ENCODE data around the gene SLC22A31.
"Not testable (repeated sequence)": the region's sequence is repeated elsewhere in the genome, so short reads cannot be mapped to it uniquely, and the experiment has no call there.

SLC22A31 gene

DNA sequence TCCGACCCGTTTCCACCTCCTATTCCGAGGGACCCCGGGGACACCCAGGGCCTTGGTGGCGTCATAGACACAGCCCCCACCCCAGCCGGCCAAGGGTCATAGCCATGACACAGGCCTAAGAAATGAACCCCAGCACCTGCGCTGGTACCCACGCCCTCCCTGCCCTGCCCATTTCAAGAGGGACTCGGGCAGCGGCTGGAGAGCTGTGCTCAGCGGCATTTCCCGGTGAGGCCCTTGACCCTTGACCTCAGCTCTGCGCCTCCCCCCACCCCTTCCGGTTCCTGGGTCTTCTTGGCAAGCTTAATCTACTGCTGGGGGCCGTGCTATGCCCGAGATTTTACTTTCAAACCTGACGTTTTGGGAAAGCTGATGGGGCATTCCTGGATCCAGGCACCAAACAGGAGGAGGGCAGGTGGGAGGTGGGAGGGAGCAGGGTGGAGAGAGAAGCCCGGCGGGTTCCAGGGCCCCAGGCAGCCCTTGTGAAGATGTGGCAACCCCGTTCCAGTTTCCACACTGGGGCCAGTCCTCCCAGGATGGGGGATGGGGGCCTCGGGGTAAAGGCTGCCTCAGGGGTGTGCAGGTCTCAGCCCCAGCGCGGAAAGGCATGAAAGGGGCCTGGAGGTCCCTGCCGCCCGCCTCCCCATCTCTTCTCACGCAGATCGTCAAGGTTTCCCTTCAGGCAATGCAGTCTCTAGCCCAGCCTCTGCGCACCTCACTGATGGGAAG is at the start of gene SLC22A31:
Gene SLC22A31 (minus strand): TSS at position 414 of the 726 bp plus-strand sequence. CDS start 36 bp downstream, at position 378.
- DNase-seq: no peak

DNA sequence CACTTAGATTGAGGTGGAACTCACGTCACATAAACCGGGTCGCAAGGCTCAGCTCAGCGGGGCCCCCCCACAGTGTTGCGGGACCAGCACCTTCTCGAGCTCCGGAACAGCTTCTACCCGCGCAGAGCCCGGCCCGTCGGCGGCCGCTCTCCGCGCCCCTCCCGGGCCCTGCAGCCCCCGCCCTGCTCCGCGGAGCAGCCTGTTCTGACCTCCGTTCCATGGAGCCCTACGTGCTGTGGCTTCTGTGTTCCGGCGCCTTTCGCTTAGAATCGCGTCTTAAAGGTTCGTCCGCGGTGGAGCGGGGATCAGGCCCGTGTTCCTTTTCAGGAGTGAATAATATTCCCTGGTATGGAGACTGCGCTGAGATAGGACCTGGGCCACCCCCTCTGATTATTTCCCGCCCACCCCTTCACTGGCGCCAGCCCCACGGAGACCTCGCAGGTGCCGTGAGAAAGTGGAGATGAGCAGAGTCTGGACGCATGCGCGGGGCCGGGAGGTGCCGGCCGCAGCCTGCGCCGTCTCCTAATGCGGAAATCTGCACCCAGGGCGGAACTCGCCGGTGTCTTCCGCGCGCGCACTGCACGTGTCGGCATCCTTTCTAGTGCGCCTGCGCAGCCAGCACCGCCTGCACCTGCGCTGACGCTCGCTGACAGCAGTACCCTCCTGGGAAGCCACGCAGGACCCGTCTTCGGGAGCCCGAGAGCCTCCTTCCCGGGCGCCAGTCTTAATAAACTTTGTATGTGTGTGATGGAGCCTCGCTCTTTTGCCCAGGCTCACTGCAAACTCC is 48.1 kb upstream of the SLC22A31 start:
- DNase-seq: peak; percentile 13

DNA sequence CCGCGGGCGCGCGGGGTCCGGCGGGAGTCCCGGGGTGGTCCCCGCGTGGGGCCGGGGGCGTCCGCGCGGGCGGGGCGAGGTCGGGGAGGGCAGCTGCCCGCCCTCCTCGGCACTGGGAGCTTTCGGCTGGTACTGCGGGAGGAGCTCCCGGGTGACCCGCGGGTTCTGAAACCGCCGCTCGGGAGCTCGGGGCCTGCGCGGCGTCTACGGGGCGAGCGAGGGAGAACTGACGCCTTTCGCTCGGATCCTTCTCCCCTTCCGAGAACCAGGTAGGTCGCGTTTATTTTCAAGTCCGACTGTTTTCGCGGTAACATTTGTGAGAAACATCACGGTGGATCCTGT is 47.4 kb upstream of the SLC22A31 start:
- not testable (repeated sequence) for DNase-seq

DNA sequence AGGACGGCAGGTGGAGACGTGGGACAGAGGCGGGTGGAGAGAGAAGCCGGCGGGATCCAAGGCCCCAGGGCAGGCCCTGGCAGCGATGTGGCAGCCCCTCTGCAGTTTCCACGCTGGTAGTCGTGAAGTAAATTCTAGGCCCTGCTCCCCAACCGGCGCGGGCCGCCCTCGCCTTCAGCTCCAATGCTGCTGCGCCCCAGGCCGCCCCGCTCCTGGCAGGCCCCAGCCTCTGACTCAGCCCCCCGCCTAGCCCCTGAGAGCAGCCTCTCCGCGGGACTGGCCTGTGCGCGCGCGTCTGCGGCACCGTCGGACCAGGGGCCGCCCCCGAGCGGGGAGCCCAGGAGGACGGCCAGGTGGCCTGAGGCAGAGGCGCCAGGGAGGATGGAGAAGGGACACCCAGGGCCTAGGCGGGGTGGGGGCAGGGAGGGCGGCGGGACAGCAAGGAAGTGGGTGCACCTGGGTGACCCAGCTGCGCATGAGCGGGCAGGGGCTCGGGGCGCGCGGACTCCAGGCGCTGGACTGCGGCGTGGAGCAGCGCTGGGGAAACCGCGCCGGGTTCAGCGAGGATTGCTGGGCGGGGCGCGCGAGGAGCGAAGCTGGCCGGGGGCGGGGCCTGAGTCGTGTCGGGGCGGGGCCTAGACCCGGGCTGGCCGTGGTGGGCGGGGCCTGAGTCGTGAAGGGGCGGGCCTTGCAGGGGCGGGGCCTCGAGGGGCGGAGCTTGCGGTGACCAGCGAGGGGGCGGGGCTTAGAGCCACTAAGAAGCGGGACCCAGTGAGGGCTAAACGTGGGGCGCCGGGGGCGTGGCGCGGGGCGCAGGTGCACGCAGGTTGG is 46.8 kb upstream of the SLC22A31 start:
- DNase-seq: peak; percentile 95

DNA sequence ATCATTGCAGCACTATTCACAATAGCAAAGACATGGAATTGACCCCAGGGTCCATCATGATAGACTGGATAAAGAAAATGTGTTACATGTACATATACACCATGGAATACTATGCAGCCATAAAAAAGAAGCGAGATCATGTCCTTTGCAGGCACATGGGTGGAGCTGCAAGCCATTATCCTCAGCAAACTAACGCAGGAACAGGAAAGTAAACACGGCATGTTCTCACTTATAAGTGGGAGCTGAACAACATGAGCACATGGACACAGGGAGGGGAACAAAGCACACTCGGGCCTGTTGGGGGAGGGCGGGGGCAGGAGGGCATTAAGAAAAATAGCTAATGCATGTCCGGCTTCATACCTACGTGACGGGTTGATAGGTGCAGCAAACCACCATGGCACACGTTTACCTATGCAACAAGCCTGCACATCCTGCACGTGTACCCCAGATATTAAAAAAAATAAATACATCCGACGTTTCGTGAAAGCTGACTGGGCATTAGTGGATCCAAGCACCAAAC is 46.1 kb upstream of the SLC22A31 start:
- no peak for DNase-seq

DNA sequence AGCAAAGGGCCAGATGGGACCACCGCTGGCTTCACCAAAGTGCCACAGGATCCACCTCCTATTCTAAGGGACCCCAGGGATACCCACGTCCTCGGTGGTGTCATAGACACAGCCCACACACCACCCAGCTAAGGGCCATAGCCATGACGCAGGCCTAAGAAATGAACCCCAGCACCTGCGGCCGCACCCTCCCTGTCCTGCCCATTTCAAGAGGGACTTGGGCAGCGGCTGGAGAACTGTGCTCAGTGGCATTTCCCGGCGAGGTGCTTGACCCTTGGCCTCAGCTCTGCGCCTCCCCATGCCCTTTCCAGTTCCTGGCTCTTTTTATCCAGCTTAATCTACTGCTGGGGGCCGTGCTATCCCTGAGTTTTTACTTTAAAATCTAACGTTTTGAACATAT is 44.4 kb upstream of the SLC22A31 start:
- no peak for DNase-seq

DNA sequence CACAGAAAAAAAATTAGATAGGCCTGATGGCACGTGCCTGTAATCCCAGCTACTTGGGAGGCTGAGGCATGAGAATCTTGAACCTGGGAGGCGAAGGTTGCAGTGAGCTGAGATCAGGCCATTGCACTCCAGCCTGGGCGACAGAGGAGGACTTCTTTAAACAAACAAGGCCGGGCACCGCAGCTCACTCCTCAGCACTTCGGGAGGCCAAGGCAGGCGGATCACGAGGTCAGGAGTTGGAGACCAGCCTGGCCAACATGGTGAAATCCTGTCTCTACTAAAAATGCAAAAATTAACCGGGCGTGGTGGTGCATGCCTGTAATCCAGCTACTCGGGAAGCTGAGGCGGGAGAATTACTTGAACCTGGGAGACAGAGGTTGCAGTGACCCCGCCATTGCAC is 43.9 kb upstream of the SLC22A31 start:
- not testable (repeated sequence) for DNase-seq

DNA sequence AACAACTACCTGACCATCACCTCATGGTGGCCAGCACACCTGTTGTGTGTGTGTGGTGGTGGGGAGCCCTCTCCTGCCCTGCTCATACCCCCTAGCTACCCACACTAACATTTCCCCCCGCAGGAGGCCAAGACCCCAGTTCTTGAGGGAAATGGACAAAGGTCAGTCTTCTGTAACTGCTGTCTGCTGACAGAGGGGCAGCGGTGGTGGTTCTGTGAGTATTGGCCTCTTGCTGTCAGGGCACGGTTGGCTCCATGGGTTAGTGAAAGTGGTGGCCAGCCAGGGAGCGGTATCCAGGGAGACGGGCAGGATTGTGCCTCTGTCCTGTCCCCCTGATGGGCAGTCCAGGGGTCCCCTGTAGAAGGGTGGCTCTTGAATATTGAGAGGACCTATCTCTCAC is 43.3 kb upstream of the SLC22A31 start:
- DNase-seq: no peak

DNA sequence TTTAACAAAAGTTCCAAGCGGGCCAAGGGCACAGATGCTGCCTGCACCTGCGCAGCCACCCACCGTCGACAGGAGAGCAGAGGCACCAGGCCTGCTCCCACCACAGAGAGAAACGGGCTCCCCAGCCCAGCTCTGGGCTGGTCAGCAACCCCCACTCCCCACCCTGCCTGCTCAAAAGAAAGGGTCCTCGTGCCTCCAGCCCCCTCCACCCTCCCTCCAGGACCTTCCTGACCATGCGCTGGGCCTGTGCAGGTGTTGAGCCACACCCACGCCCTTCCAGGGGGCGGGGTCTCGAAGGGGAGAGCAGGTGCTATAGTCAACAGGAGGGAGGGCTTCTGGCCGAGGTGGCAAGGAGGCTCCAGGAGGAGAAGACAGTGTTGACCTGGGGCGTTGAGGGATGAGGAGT is 42.5 kb upstream of the SLC22A31 start:
- no peak for DNase-seq

DNA sequence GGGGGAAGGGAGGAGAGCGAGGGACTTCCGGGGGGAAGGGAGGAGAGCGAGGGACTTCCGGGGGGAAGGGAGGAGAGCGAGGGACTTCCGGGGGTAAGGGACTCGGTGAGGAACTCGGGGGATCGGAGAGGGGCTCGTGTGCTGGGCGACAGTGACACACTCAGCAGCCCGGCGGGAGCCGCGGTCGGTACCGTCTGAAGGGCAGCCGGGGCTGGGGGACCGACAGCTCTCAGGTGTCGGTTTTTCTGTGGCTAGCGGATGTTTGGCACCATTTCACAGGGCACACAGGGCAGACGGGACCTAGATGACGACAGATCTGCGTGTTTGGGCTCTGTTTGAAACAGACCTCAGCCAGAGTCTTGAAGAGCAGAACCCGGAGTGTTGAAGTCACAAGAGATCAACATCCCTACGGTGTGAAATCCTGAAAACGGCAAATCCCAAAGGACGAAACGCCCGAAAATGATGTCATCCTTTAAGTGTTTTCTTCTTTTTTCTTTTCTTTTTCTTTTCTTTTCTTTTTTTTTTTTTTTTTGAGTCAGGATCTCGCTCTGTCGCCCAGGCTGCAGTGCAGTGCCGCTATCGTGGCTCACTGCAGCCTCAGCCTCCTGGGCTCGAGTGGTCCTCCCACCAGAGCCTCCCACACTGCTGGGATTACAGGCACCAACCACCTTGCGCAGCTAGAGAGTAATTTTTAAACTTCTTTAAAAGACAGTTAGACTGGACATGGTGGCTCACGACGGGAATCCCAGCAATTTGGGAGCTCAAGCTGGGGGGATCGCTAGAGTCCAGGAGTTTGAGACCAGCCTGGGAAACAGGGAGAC is 41.1 kb upstream of the SLC22A31 start:
- peak; percentile 78 for DNase-seq

DNA sequence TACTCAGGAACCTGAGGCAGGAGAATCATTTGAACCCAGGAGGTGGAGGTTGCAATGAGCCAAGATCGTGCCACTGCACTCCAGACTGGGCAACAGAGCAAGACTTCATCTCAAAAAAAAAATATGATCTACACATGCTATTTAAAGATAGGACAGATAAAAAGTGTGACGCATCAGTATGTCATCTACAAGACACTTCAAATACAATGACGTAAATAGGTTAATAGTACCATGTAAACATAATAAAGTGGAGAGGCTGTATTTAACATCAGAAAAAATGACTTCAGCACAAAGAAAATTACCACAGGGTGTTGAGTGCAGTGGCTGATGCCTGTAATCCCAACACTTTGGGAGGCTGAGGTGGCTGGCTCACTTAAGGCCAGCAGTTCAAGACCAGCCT is 37.4 kb upstream of the SLC22A31 start:
- no peak for DNase-seq

DNA sequence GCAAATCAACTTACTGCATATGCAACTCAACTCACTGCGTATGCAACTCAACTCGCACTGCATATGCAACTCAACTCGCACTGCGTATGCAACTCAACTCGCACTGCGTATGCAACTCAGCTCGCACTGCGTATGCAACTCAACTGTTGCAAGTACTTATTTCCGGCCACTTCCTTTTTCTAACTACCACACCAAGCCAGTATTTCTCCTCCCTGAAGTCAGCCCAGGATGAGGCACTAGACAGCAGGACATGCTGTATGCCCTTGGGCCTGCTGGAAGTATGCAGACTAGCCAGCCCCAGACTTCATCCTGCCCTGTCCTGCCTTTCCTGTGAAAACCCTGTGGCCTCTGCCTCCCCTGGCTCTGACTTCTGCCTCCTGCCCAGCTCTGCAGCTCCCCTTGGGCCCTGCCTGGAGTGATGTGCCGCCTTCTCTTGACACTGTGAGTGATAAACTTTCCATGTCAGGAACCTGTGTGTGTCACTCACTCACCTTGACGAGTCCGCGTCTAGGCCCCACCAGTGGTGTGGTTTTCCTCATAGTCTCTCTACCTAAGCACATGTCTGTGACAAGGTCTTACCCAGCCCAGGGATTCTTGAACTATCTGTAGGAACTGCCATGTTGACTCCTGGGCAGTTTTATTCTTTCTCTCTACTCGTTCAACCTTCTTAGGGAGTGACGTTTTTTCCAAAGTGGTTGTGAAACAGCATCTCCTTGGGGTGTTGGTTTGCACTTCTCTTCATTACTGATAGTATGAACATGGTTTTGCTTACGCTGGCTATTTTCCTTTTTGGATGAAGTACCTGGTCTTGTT is 33.5 kb upstream of the SLC22A31 start:
- DNase-seq: no peak

DNA sequence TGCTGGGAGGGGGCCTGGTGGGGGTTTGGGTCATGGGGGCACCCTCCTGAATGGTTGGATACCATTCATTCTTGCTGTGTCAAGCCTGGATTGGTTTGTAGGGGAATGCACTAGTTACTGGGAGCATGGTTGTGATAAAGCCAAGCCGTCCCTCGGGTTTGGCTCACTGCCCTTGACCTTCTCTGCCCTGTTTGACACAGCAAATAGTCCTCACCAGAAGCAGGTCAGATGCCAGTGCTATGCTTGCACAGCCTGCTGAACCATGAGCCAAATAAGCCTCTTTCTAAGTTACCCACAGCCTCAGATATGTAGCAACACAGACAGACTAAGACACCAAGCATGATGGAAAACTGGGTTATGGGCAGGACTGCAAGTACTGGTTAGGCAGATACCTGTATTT is 31.8 kb upstream of the SLC22A31 start:
- DNase-seq: no peak

DNA sequence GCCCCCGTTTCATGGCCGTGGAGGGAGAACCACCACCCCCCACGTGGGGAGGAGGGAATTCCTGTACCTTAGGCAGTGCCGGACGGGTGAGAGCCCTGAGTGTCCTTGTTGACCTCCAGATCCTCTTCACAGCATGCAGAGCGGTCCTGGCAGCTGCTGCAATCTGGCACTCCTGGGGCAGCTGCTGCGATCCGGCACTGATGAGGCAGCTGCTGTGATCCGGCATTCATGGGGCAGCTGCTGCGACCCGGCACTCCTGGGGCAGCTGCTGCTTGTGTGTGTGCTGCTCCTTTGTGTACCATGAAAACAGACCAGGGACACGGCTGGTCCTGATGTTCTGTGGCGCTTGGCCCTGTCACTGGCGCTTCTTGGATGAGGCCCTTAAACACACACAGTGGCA is 29.9 kb upstream of the SLC22A31 start:
- no peak for DNase-seq

DNA sequence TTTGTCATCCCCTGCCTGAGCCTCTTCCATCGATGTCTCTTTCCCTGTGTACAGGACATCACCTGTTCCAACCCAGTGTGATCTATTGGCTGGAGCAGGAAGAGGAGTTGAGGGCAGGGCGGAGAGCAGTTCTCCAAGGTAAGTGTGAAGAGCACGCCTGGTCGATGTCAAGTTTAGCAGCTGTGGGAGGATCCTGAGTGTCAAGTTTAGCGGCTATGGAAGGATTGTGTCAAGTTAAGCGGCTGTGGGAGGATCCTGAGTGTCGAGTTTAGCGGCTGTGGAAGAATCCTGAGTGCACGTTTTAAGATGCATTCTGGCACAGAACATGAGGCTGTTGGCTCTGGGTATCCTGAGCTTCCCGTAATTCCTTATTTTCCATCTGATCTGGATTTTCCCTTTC is 24.3 kb upstream of the SLC22A31 start:
- no peak for DNase-seq

DNA sequence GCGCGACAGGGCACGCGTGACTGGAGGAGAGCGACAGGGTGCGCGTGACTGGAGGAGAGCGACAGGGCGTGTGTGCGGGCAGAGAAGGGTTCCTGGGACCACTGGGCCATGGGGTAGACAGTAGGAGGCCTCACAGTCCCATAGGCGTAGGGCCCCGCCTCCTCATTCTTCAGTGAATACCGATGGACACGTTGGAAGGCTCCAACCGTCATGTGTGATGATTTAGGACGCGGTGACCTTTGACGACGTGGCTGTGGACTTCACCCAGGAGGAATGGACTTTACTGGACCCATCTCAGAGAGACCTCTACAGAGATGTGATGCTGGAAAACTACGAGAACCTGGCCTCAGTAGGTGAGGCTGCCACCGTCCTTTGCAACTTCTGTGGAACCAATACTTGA is 22.6 kb upstream of the SLC22A31 start:
- no peak for DNase-seq

DNA sequence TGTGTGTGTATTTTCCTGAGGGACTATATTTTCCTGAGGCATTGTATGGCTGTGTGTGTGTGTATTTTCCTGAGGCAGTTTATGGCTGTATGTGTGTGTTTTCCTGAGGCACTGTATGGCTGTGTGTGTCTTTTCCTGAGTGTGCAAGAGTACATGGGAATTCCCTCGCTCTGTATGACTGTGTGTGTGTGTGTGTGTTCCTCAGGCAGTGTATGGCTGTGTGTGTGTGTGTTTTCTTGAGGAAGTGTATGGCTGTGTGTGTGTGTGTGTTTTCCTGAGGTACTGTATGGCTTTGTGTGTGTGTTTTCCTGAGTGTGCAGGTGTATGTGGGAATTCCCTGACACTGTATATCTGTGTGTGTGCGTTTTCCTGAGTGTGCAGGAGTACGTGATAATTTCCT is 21.3 kb upstream of the SLC22A31 start:
- no peak for DNase-seq

DNA sequence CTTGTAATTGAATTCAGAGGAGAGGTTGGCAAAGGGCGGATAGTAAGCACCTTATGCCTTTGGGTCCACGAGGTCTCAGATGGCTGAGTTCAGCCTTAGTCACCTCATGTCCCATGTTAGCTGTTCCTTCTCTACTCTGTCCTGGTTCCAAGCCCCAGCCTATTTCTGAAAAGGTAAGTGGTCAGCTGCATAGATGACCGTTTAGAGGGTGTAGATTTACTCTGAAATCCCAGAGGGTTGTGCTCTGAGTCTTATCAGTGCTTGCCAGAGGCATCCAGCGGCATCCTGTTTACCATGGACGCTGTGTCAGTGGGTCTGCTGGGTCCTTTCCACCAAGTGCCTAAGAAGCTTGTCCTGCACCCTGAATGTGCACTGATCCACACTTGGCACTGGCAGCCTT is 19.0 kb upstream of the SLC22A31 start:
- no peak for DNase-seq

DNA sequence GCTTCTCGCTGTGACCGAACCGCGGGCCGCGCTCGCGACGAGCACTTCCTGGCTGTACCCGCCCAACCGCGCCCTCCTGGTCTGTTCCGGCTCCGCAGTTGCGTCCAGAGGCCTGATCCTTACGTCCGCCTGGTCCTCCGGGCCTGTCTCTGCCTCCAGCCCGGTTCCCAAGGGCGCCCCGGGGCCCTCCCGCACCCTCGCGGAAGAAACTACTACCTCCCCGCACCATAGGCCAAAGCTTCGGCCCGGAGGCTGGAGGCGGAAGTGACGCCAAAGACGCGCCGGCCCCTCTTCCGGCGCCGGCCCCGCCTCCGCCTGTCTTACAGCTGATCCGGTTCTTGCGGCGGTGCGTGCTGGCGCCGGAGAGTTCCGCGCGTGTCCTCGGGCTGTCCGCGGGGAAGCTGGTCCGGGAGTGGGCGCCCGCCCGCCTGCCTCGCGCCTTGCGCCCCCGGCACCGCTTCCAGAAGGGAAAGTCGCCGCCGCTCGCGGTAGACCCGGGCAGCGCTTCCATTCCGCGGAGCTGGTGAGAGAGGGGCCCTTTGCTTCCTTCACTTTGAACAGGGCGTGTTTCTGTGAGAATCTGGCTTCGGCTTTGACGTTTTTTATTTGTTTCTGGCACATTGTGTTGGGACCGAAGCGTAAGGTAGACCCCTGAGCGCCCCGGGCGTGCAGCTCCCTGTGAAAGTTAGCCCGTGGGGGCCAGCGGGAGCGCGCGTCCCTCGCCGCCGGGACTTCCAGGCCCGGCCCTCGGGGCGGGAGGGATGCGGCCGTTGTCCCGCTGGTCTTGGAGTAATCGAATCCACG is 17.3 kb upstream of the SLC22A31 start, which contains the start of gene ZNF778:
Gene ZNF778 (plus strand): TSS at position 316 of the 804 bp plus-strand sequence. CDS start 3,425 bp downstream, outside the sequence.
- peak; percentile 86 for DNase-seq

DNA sequence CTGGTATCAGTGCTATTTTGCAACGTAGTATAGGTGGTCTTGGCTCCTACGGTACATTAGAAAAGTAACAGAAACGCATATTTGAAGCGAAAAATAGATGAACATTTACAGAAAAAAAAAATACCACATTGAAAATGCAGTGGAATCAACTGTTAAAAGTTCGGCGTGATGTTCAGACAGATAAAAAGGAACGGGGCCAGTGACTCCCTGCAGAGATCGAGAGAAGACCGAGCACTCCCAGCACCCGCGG is 16.7 kb upstream of the SLC22A31 start:
- DNase-seq: no peak

Measured in CD4-positive, alpha-beta T cell treated with Interleukin-17A for 4 hours (primary cell).